Fibroblast of lung (primary cell): Measurements from ENCODE around the gene NMNAT2. TPM values are rescaled to one million over a fixed set of nuclear protein-coding genes. Genes with fewer than 3 reads are reported as not detected.

Experiments
- DNase-seq, 2 donors: peaks; one replicate each; pipeline versions ENCODE4 v3.0.0 to v3.0.0-alpha.2; 2010; ENCODE audit warnings: low read depth in 2 of 2
- H2AFZ ChIP-seq: 2 replicates; pipeline ENCODE4 v1.5.1; 2012; ENCODE audit warnings: low read length, control low read depth, inconsistent platforms
- H3K27ac ChIP-seq: 2 replicates; pipeline ENCODE4 v1.5.1; 2011; ENCODE audit warnings: low read length, control low read depth; ENCODE audit not compliant: insufficient read depth
- H3K27me3 ChIP-seq: 2 replicates; pipeline ENCODE4 v1.5.1; 2011; ENCODE audit warnings: mild to moderate bottlenecking, low read length; ENCODE audit not compliant: control insufficient read depth, insufficient read depth
- H3K36me3 ChIP-seq: 2 replicates; pipeline ENCODE4 v1.5.1; 2011; ENCODE audit warnings: low read length; ENCODE audit not compliant: control insufficient read depth, insufficient read depth
- H3K4me1 ChIP-seq: 2 replicates; pipeline ENCODE4 v1.5.1; 2011; ENCODE audit warnings: low read length; ENCODE audit not compliant: control insufficient read depth, insufficient read depth; ENCODE audit errors: extremely low read depth
- H3K4me2 ChIP-seq: 2 replicates; pipeline ENCODE4 v1.5.1; 2011; ENCODE audit warnings: low read length, control low read depth; ENCODE audit not compliant: insufficient read depth; ENCODE audit errors: extremely low read depth
- H3K4me3 ChIP-seq, 4 experiments: fragments of 200-600 bp in 1 of 4; sonication (generic) in 1 of 4; replicated peaks in 1 of 4; 2 replicates each; pipeline ENCODE4 v1.5.1; 2011 to 2016; ENCODE audit warnings: low read length in 4 of 4, low read depth in 3 of 4, mild to moderate bottlenecking in 3 of 4, control low read depth in 2 of 4, inconsistent platforms in 1 of 4, mixed read lengths in 1 of 4; ENCODE audit not compliant: insufficient read depth in 1 of 4; ENCODE audit errors: control extremely low read depth in 1 of 4
- H3K79me2 ChIP-seq: 2 replicates; pipeline ENCODE4 v1.5.1; 2012; ENCODE audit warnings: mild to moderate bottlenecking, low read length, inconsistent platforms; ENCODE audit not compliant: control insufficient read depth, insufficient read depth
- H3K9ac ChIP-seq: 2 replicates; pipeline ENCODE4 v1.5.1; 2011; ENCODE audit warnings: mild to moderate bottlenecking, low read length, control low read depth; ENCODE audit not compliant: insufficient read depth
- H3K9me3 ChIP-seq: 2 replicates; pipeline ENCODE4 v1.5.1; 2012; ENCODE audit warnings: low read depth, low read length; ENCODE audit not compliant: control insufficient read depth, insufficient read depth
- H4K20me1 ChIP-seq: 2 replicates; pipeline ENCODE4 v1.5.1; 2011; ENCODE audit warnings: low read length; ENCODE audit not compliant: control insufficient read depth, insufficient read depth; ENCODE audit errors: extremely low read depth
- CTCF ChIP-seq, 2 donors: IDR thresholded peaks in 1 of 2; conservative IDR thresholded peaks in 1 of 2; 1 replicate in 1 of 2; 2 replicates in 1 of 2; pipeline ENCODE4 v1.5.1; 2011 to 2012; ENCODE audit warnings: low read length in 2 of 2, control low read depth in 1 of 2, inconsistent platforms in 1 of 2, low read depth in 1 of 2, mild to moderate bottlenecking in 1 of 2
- EZH2 ChIP-seq: IDR thresholded peaks from 2 replicates; pipeline ENCODE4 v1.5.1; 2012; ENCODE audit warnings: low read length, control low read depth, mild to moderate bottlenecking; ENCODE audit errors: missing control alignments
- polyA plus RNA-seq, 2 donors: library from polyadenylated mRNA; depleted of rRNA in 1 of 2; stranded (reverse) in 1 of 2; unstranded in 1 of 2; fragments of >200 nt; gene quantifications; 2 replicates each; pipeline ENCODE4 v1.2.1, GENCODE V29; 2011 to 2012; ENCODE audit warnings: missing spikeins in 1 of 2
- total RNA-seq: library from RNA; depleted of rRNA; stranded (reverse); fragments of >200 nt; gene quantifications from 2 replicates; pipeline ENCODE4 v1.2.1, GENCODE V29; 2014

NMNAT2 gene
- total and polyA plus RNA-seq, 2 donors (not counting 1 experiment from before 2014, with no cell fraction given), result under 0.01 to 0.61 TPM

DNA sequence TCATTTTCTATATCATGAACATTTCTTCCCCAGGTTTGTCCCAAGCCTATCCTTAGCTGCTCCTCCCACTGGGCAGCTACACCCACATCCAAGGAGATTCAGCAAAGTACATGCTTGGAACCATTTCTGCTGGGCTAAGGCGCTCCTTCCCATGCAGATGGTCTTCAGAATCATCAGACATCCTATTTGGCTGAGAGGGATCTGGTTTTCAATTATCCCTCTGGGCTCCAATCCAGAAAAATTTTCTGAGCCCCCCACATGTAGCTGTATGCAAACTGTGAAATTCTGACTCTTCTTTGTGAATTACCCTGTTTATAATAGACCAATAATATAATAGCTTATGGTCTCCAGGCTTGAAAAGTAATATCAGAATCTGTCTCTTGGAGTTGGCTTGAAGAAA is 132.9 kb downstream of the NMNAT2 start:
- H3K4me3 ChIP-seq, result no peak overlapping the region

DNA sequence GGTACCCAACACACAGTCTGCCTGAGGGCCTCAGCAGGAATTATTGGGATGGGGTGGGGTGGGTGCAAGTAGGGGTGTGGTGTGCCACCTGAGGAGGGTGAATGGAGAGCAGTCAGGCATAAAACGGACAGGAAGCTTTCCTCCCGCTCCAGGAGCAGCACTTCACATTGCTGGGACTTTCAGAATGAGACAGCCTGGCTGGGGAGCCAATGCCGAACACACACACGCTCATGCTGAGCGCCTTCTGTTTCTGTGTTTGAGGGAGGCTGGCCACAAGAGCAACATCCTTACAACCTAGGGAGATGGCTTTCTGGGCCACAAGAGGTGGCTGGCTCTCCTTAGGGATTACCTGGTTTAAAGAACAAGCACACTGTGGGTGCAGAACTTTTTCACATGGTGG is 134.1 kb downstream of the NMNAT2 start:
- Histone ChIP-seq H3K27ac (no peak overlapping the region), H4K20me1 (no peaks in the 10 kb centered on the region), H3K27me3 (no peaks in the 10 kb centered on the region), H3K9ac (no peak overlapping the region), H3K4me3 (no peak overlapping the region), H3K79me2 (no peaks in the 10 kb centered on the region), H2AFZ (no peak overlapping the region), H3K9me3 (no peaks in the 10 kb centered on the region), H3K4me1 (peaks cover 14% of the 10 kb centered on the region), H3K4me2 (no peak overlapping the region), H3K36me3 (no peaks in the 10 kb centered on the region)
- no peak for DNase-seq
- TF ChIP-seq EZH2, result no peak
- TF ChIP-seq CTCF (conservative IDR thresholded peaks at IDR 0.05 in 1 of 2, IDR thresholded peaks at IDR 0.05 in 1 of 2; ENCODE audit: low read depth in 1 of 2, low read length in 2 of 2), result no peak

More for the DNA sequence above, 132.9 kb downstream of the NMNAT2 start:
- TF ChIP-seq CTCF (conservative IDR thresholded peaks at IDR 0.05 in 1 of 2, IDR thresholded peaks at IDR 0.05 in 1 of 2; ENCODE audit: low read depth in 1 of 2, low read length in 2 of 2) (no peak), EZH2 (no peak)
- no peak overlapping the region for H2AFZ ChIP-seq
- DNase-seq, result no peak
- no peaks in the 10 kb centered on the region for H3K9me3 ChIP-seq
- H3K27ac ChIP-seq, result no peak overlapping the region
- H3K36me3 ChIP-seq, result no peaks in the 10 kb centered on the region
- no peak overlapping the region for H3K9ac ChIP-seq
- H3K4me2 ChIP-seq, result no peak overlapping the region
- H3K79me2 ChIP-seq, result no peaks in the 10 kb centered on the region
- no peaks in the 10 kb centered on the region for H4K20me1 ChIP-seq
- peaks cover 8% of the 10 kb centered on the region for H3K4me1 ChIP-seq
- no peaks in the 10 kb centered on the region for H3K27me3 ChIP-seq

- Histone ChIP-seq H3K27me3 (no peaks in the 10 kb centered on the region), H3K9me3 (no peaks in the 10 kb centered on the region), H2AFZ (no peak overlapping the region), H3K27ac (no peak overlapping the region), H3K4me3 (no peak overlapping the region), H3K4me2 (no peak overlapping the region), H3K4me1 (peaks cover 22% of the 10 kb centered on the region), H3K9ac (no peak overlapping the region), H4K20me1 (no peaks in the 10 kb centered on the region), H3K79me2 (no peaks in the 10 kb centered on the region), H3K36me3 (no peaks in the 10 kb centered on the region)
- no peak for DNase-seq
- TF ChIP-seq EZH2 (no peak), CTCF (conservative IDR thresholded peaks at IDR 0.05 in 1 of 2, IDR thresholded peaks at IDR 0.05 in 1 of 2; ENCODE audit: low read depth in 1 of 2, low read length in 2 of 2) (no peak)
These were observed 134.9 kb downstream of the NMNAT2 start for GRCh38 chr1:183283286-183283685.
